Spleen (tissue), 11 donors: Measurements from ENCODE around the gene IL36A. TPM values are rescaled to one million over a fixed set of nuclear protein-coding genes. Genes with fewer than 3 reads are reported as not detected.

Experiments used
- DNase-seq: peaks from one replicate; pipeline ENCODE4 v3.0.0-alpha.2; 2020
- H3K27ac ChIP-seq, 8 donors: fragments of 200-600 bp; sonication (generic) in 7 of 8; 1 replicate in 4 of 8; 2 replicates in 4 of 8; pipeline versions ENCODE4 v1.5.0 to v1.8.0; 2016 to 2021; ENCODE audit warnings: inconsistent platforms in 4 of 8, mild to moderate bottlenecking in 4 of 8, moderate library complexity in 1 of 8
- H3K27me3 ChIP-seq, 7 donors: fragments of 200-600 bp; sonication (generic) in 6 of 7; replicated peaks in 1 of 7; 1 replicate in 4 of 7; 2 replicates in 3 of 7; pipeline versions ENCODE4 v1.5.0 to v1.8.0; 2016 to 2021; ENCODE audit warnings: inconsistent platforms in 3 of 7, mild to moderate bottlenecking in 1 of 7
- H3K36me3 ChIP-seq, 6 donors: fragments of 200-600 bp; sonication (generic) in 5 of 6; 1 replicate in 4 of 6; 2 replicates in 2 of 6; pipeline versions ENCODE4 v1.5.0 to v1.8.0; 2016 to 2021; ENCODE audit warnings: inconsistent platforms in 2 of 6
- H3K4me1 ChIP-seq, 6 donors: fragments of 200-600 bp; sonication (generic) in 5 of 6; 1 replicate in 3 of 6; 2 replicates in 3 of 6; pipeline versions ENCODE4 v1.5.0 to v1.8.0; 2016 to 2021; ENCODE audit warnings: inconsistent platforms in 3 of 6
- H3K4me3 ChIP-seq, 8 donors: fragments of 200-600 bp; sonication (generic) in 7 of 8; 1 replicate in 4 of 8; 2 replicates in 4 of 8; pipeline versions ENCODE4 v1.5.0 to v1.8.0; 2016 to 2021; ENCODE audit warnings: inconsistent platforms in 4 of 8, mild to moderate bottlenecking in 4 of 8, moderate library complexity in 2 of 8
- H3K9me3 ChIP-seq, 8 donors: fragments of 200-600 bp; sonication (generic) in 7 of 8; 1 replicate in 4 of 8; 2 replicates in 4 of 8; pipeline versions ENCODE4 v1.5.0 to v1.8.0; 2016 to 2021; ENCODE audit warnings: inconsistent platforms in 4 of 8
- CTCF ChIP-seq, 11 experiments: fragments of 200-600 bp in 7 of 11; fragments of 450-650 bp in 4 of 11; sonication (generic) in 4 of 11; IDR thresholded peaks in 8 of 11; conservative IDR thresholded peaks in 3 of 11; 1 replicate in 7 of 11; 2 replicates in 4 of 11; pipeline versions ENCODE4 v1.4.0 to v1.8.0; 2016 to 2021; ENCODE audit warnings: antibody characterized with exemption in 11 of 11, inconsistent platforms in 4 of 11, mild to moderate bottlenecking in 1 of 11
- POLR2A ChIP-seq, 3 donors: fragments of 450-650 bp; IDR thresholded peaks; one replicate each; pipeline ENCODE4 v1.5.1; 2017; ENCODE audit warnings: antibody characterized with exemption in 3 of 3, mild to moderate bottlenecking in 1 of 3
- POLR2AphosphoS5 ChIP-seq, 3 donors: sonication (generic); formaldehyde crosslinking; IDR thresholded peaks; one replicate each; pipeline ENCODE4 v1.5.1; 2017; ENCODE audit warnings: antibody characterized with exemption in 3 of 3
- WGBS, 5 donors: extraction: QIAGEN DNeasy Blood & Tissue Kit in 3 of 5; methylation state at CpG; one replicate each; pipeline versions ENCODE4 v1.1.5 to v1.1.7; 2013 to 2018; 5-methylcytosine and 5-hydroxymethylcytosine counted together
- intact Hi-C: fragments of 100-400 bp; cut with DNase I; formaldehyde crosslinking; loops from one replicate; pipeline ENCODE4 v1.15.0; 2023; ENCODE audit warnings: low total_unique reads
- polyA plus RNA-seq, 3 donors: library from polyadenylated mRNA; stranded (reverse); fragments of 200-250 nt; gene quantifications; one replicate each; pipeline ENCODE4 v1.2.1, GENCODE V29; 2013
- total RNA-seq, 7 donors: library from RNA; depleted of rRNA in 3 of 7; stranded (reverse); fragments of >200 nt in 3 of 7; fragmentation: NEBNext Ultra II Directional in 4 of 7; extraction: Animal tissue kit (Norgen Biotek cat#: 25700) in 4 of 7; gene quantifications; one replicate each; pipeline versions ENCODE4 v1.1.0 to v1.2.1, GENCODE V29; 2016 to 2021
- donor health status: healthy with polysubstance abuse.
- donor health status: DM: no; HTN: no; CAD: no; lungs with moderate emphysema.
- donor health status: DM: no; HTN: no; CAD: no.
- donor health status: Bipolar disorder and iron deficiency.
- donor health status: healthy.
- donor health status: DM: no; HTN: no; CAD: no.
- donor health status: DM: yes; HTN: yes; CAD: no.

IL36A gene
- total and polyA plus RNA-seq, 10 donors, result 0.26 TPM; not detected in 9

GRCh38 chr2:113039158-113039557 lies 33.9 kb downstream of the IL36A start:
- DNase-seq, result no peak
- H3K27ac ChIP-seq, result no peak overlapping the region
- H3K9me3 ChIP-seq, result no peaks in the 10 kb centered on the region
- intact Hi-C loops, result no loop called here
- H3K4me1 ChIP-seq, result no peaks in the 10 kb centered on the region
- H3K27me3 ChIP-seq, result peaks cover 0 to 16% (median 0%) of the 10 kb centered on the region in 7 donors
- H3K36me3 ChIP-seq, result no peaks in the 10 kb centered on the region
- no peak overlapping the region for H3K4me3 ChIP-seq
- TF ChIP-seq POLR2A (IDR thresholded peaks at IDR 0.05) (no peak), CTCF (IDR thresholded peaks at IDR 0.05 in 8 of 11, conservative IDR thresholded peaks at IDR 0.05 in 3 of 11) (no peak), POLR2AphosphoS5 (IDR thresholded peaks at IDR 0.05) (no peak)
- 81 to 95% (median 87%) methylated on average over 2 of the region's 2 CpGs for WGBS, 5 donors

- WGBS, 5 donors, result 48 to 68% (median 55%) methylated on average over 5 of the region's 5 CpGs
- H3K4me3 ChIP-seq, result no peak overlapping the region
- H3K4me1 ChIP-seq, result no peaks in the 10 kb centered on the region
- no peak overlapping the region for H3K27ac ChIP-seq
- peaks cover 0 to 11% (median 0%) of the 10 kb centered on the region in 7 donors for H3K27me3 ChIP-seq
- TF ChIP-seq CTCF (IDR thresholded peaks at IDR 0.05 in 8 of 11, conservative IDR thresholded peaks at IDR 0.05 in 3 of 11) (no peak), POLR2A (IDR thresholded peaks at IDR 0.05) (no peak), POLR2AphosphoS5 (IDR thresholded peaks at IDR 0.05) (no peak)
- H3K9me3 ChIP-seq, result no peaks in the 10 kb centered on the region
- DNase-seq, result no peak
- no peaks in the 10 kb centered on the region for H3K36me3 ChIP-seq
- intact Hi-C loops, result no loop called here
These were observed 34.5 kb downstream of the IL36A start for GRCh38 chr2:113039719-113040118.

- no peak for DNase-seq
- peaks cover 0 to 6% (median 0%) of the 10 kb centered on the region in 7 donors for H3K27me3 ChIP-seq
- H3K4me1 ChIP-seq, result no peaks in the 10 kb centered on the region
- no peak for TF ChIP-seq CTCF (IDR thresholded peaks at IDR 0.05 in 8 of 11, conservative IDR thresholded peaks at IDR 0.05 in 3 of 11)
- TF ChIP-seq POLR2AphosphoS5 (IDR thresholded peaks at IDR 0.05), result no peak
- TF ChIP-seq POLR2A (IDR thresholded peaks at IDR 0.05), result no peak
- intact Hi-C loops, result no loop called here
- WGBS, 5 donors, result 64 to 74% (median 69%) methylated on average over 5 of the region's 5 CpGs
- H3K4me3 ChIP-seq, result no peak overlapping the region
- no peaks in the 10 kb centered on the region for H3K9me3 ChIP-seq
- H3K36me3 ChIP-seq, result no peaks in the 10 kb centered on the region
- H3K27ac ChIP-seq, result no peak overlapping the region
These were observed 36.6 kb downstream of the IL36A start for GRCh38 chr2:113041871-113042270.

- no peaks in the 10 kb centered on the region for H3K4me1 ChIP-seq
- intact Hi-C loops, result no loop called here
- H3K27ac ChIP-seq, result no peak overlapping the region
- H3K27me3 ChIP-seq, result peaks cover 0 to 15% (median 0%) of the 10 kb centered on the region in 7 donors
- no peak for DNase-seq
- TF ChIP-seq POLR2A (IDR thresholded peaks at IDR 0.05), result no peak
- TF ChIP-seq POLR2AphosphoS5 (IDR thresholded peaks at IDR 0.05), result no peak
- no peak for TF ChIP-seq CTCF (IDR thresholded peaks at IDR 0.05 in 8 of 11, conservative IDR thresholded peaks at IDR 0.05 in 3 of 11)
- H3K36me3 ChIP-seq, result no peaks in the 10 kb centered on the region
- no peak overlapping the region for H3K4me3 ChIP-seq
- peaks cover 0 to 15% (median 7%) of the 10 kb centered on the region in 8 donors for H3K9me3 ChIP-seq
- WGBS, 5 donors, result 87 to 94% (median 93%) methylated on average over 5 of the region's 5 CpGs
These were observed 41.2 kb downstream of the IL36A start for GRCh38 chr2:113046465-113046864.
